ENCODE results near the gene CCT6A.

- TF ChIP-seq POLR2AphosphoS5 (IDR thresholded peaks at IDR 0.05; ENCODE audit: low read depth, low read length) (peak; percentile 95), POLR2A (IDR thresholded peaks at IDR 0.05; ENCODE audit: low read depth, low read length) (peak; percentile 89), POU2F2 (IDR thresholded peaks at IDR 0.05; ENCODE audit: low read depth, low read length) (no peak), SPI1 (IDR thresholded peaks at IDR 0.05; ENCODE audit: low read depth, low read length) (no peak)
Measured at GRCh38 chr7:56051339-56052191, at the start of gene CCT6A, which contains the start of gene PSPH.

Data from GM12891 (cell line).